GM18870 (cell line): ENCODE measurements around the gene PIWIL4.

Experiments
- ATAC-seq: cut with Tn5 transposase; IDR thresholded peaks from one replicate; pipeline ENCODE4 v1.9.1; 2021; ENCODE audit warnings: moderate library complexity; ENCODE audit not compliant: unreplicated experiment

Gene PIWIL4

DNA sequence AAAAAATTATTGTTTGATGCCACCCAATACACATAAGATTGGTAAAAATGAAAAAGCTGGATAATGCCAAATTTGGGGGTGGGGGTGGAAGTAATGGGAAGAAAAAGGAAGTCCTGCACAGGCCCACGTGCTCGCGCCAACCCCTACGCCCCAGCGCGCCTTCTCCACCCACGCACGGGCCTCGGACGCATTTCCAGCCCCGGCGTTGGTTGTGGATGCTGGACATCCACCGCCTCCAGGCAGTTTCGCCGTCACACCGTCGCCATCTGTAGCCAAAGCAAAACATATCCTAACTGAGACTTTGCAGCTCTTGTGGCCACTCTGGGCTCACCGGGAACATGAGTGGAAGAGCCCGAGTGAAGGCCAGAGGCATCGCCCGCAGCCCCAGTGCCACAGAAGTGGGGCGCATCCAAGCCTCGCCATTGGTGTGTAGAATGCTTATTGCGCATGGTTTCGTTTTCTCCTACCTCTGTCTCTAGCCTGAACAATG, at the start of gene PIWIL4:
TSS of gene PIWIL4 (plus strand) at position 188 of the 490 bp plus-strand sequence. CDS start at position 339, 151 bp downstream.
- no peak for ATAC-seq

- no peak for ATAC-seq
These were observed 48.9 kb upstream of the PIWIL4 start for GRCh38 chr11:94518300-94518699.

DNA sequence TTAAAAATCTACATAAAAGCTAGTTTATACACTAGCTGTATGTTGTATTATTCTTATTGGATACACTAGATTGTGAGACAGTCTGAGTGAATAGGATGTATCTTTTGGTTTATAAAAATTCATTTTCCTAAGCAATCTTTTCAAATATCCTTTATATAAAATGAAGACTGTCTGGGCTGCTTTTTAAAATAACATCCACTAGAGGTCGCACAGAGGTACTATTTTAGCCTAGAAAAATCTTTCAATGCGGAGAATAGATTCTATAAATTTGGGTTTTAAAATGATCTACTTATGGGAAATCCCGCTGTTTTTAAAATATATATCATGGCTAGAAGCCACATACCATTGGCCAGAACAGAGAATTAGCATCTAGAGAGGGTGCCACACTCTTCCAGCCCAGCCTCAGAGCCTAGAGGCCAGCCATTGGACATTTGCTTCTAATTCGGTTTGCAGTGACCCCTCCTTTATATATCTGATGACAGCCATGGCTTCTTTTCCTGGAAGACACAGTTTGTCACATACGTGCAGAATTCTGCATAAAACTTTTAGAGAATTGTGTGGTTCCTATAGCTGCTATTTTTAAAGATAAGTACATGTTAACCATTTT, 47.6 kb upstream of the PIWIL4 start:
- no peak for ATAC-seq

GRCh38 chr11:94521684-94522083, 45.5 kb upstream of the PIWIL4 start:
- peak; percentile 67 for ATAC-seq

- no peak for ATAC-seq
These were observed 42.8 kb upstream of the PIWIL4 start for GRCh38 chr11:94524341-94524740.

DNA sequence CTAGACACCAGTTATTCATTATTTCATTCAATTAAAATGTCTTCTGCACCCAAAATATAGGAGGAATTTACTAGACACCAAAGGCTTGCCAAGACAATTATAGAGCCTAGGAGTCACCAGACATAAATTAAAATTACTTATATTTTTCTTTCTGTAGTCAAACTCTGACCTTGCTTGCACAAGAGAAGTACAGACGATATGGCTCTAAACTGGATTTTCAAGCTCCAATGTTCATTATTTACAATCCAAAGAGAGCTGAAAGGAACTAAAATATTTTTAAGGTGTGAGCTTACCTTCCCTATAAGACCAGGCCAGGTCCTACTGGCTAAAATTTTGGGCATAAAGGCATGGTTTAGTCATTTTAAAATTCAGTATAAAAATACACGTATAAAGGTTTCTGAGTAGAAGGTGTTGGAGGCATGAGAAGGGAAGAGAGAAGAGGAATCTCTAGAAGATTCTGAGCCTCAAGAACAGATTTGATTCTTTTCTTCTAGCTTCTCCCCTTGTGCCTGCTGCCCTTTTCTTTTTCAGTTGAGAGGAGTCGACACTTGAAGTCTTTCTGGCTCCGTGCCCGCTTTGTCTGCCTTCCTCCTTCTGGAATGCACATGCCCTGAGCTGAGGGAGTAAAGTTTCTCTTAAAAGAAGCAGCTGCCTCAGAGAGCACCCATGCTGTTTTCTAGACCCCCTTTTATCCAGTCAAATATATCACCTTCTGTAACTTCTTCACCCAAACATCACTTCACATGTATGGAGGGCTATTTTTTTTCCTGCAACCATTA, 41.4 kb upstream of the PIWIL4 start:
- ATAC-seq, result no peak

GRCh38 chr11:94526645-94527438, 40.3 kb upstream of the PIWIL4 start:
- no peak for ATAC-seq

- no peak for ATAC-seq
These were observed 38.6 kb upstream of the PIWIL4 start for GRCh38 chr11:94528551-94528950.

GRCh38 chr11:94532211-94532610, 35.0 kb upstream of the PIWIL4 start:
- ATAC-seq, result no peak

DNA sequence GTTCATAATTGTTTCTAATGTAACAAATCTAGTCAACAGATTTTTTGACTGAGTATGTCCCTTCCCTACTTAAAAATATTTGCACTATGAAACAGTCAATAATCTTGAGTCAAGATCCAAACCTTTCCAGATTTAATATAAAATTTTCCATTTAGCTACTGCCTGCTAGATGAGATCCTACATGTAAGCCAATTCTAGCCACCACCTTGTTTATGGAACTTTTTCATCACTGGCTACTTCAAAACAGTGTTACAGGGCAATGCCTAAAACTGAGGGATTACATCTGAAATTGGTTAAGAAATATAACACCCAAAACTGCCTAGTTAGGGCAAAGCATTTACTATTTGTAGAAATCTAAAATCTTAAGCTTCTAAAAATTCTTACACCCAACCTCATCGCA, 34.0 kb upstream of the PIWIL4 start:
- ATAC-seq, result no peak

DNA sequence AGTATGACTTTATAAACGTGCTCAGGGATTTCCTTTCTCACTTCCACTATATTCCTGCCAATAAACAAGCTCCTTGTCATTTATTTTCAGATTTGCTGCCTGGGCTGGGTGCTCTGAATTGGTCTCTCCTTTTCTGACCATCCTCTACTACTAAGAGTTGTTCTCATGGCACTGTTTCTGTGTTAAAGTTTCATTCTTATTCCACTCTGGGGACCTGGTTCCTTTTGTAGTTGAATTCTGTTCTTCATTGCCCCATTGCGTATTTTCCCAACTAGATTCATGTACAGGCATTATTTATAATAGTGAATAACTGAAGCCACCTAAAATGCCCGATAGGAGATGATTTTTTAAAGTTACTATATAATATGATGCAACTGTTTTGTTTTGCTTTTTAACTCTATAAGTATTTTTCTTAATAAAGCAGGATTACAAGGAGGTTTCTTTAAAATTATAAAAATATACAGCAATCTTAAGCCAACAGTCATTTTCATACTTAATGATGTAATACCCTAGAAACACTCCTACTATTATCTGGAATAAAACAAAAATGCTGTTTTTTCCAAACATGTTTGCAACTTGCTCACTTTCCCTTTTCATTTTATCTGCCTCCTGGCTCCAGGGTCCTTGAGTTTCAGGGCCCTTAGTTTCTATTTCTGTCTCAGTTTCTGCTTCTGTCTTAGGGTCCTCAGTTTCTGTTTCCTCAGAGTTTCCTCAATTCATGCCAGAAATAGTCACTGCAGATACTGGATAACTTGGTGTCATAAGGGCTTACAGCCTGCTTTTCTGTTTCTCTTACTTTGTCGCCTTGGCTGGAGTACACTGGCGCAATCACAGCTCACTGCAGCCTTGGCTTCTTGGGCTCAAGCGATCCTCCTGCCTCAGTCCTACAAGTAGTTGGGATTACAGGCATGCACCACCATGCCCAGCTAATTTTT, 33.2 kb upstream of the PIWIL4 start:
- no peak for ATAC-seq

DNA sequence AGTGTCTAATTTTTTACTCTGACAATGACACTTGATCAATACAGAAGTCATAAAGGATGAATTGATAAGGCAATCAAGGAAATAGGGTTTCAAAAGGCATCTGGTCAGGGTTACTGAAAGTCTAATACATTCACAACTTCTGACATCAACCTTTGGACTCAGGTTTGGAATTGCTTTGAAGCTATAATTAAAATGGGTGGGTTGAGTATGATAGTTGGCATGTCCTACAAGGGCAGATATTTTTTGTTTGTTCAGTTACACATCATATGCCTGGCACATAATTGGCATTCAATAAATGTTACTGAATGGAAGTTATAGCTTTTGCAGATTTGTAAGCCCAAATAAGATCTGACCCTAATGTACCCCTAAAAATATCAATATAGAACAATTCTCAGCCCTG, 30.8 kb upstream of the PIWIL4 start:
- ATAC-seq, result no peak

GRCh38 chr11:94537031-94537600, 30.1 kb upstream of the PIWIL4 start:
- ATAC-seq, result no peak

GRCh38 chr11:94539420-94539819, 27.7 kb upstream of the PIWIL4 start:
- no peak for ATAC-seq

- ATAC-seq, result peak; percentile 72
These were observed 23.2 kb upstream of the PIWIL4 start, which contains the start of gene FUT4 for GRCh38 chr11:94543695-94544645. FUT4 (plus strand) TSS chr11:94543921; CDS start chr11:94544134, 213 bp downstream.

DNA sequence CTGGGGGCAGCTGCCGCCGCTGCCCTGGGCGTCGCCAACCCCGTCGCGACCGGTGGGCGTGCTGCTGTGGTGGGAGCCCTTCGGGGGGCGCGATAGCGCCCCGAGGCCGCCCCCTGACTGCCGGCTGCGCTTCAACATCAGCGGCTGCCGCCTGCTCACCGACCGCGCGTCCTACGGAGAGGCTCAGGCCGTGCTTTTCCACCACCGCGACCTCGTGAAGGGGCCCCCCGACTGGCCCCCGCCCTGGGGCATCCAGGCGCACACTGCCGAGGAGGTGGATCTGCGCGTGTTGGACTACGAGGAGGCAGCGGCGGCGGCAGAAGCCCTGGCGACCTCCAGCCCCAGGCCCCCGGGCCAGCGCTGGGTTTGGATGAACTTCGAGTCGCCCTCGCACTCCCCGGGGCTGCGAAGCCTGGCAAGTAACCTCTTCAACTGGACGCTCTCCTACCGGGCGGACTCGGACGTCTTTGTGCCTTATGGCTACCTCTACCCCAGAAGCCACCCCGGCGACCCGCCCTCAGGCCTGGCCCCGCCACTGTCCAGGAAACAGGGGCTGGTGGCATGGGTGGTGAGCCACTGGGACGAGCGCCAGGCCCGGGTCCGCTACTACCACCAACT, 22.4 kb upstream of the PIWIL4 start:
- ATAC-seq, result no peak

GRCh38 chr11:94545264-94546161, 21.7 kb upstream of the PIWIL4 start:
- ATAC-seq, result no peak

DNA sequence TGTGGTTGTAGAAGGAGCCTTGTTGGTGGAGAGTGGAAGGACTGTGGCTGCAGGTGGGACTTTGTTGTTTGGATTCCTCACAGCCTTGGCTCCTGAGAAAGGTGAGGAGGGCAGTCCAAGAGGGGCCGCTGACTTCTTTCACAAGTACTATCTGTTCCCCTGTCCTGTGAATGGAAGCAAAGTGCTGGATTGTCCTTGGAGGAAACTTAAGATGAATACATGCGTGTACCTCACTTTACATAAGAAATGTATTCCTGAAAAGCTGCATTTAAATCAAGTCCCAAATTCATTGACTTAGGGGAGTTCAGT, 21.1 kb upstream of the PIWIL4 start:
- no peak for ATAC-seq
